ENCODE results near the gene SLC2A11.

- no peak for TF ChIP-seq POLR2AphosphoS5 (IDR thresholded peaks at IDR 0.05)
- TF ChIP-seq CTCF (IDR thresholded peaks at IDR 0.05) = no peak
Measured at GRCh38 chr22:23837496-23837859, 20.2 kb upstream of the SLC2A11 start.

Data from suprapubic skin (tissue), 3 donors.